Epidermal melanocyte (primary cell): ENCODE measurements around the gene SLC44A5.
"Not testable (repeated sequence)": the region's sequence is repeated elsewhere in the genome, so short reads cannot be mapped to it uniquely, and the experiment has no call there.

Experiments
- DNase-seq: peaks from one replicate; pipeline ENCODE4 v3.0.0; 2011; ENCODE audit warnings: low spot score; ENCODE audit not compliant: insufficient read length

The SLC44A5 gene

GRCh38 chr1:75522389-75522788 is 88.5 kb downstream of the SLC44A5 start:
- DNase-seq = no peak

- no peak for DNase-seq
These were observed 89.3 kb downstream of the SLC44A5 start for GRCh38 chr1:75521658-75522057.

- DNase-seq = no peak
These were observed 89.9 kb downstream of the SLC44A5 start for GRCh38 chr1:75520862-75521475.

- no peak for DNase-seq
These were observed 91.1 kb downstream of the SLC44A5 start for GRCh38 chr1:75519651-75520427.

GRCh38 chr1:75518686-75519085 is 92.2 kb downstream of the SLC44A5 start:
- DNase-seq = no peak

- no peak for DNase-seq
These were observed 96.6 kb downstream of the SLC44A5 start for GRCh38 chr1:75514270-75514669.

GRCh38 chr1:75506976-75507375 is 103.9 kb downstream of the SLC44A5 start:
- no peak for DNase-seq

- no peak for DNase-seq
These were observed 107.5 kb downstream of the SLC44A5 start for GRCh38 chr1:75503221-75503974.

GRCh38 chr1:75502776-75503175 is 108.1 kb downstream of the SLC44A5 start:
- DNase-seq = no peak

GRCh38 chr1:75501577-75502295 is 109.2 kb downstream of the SLC44A5 start:
- no peak for DNase-seq

GRCh38 chr1:75492011-75492410 is 118.9 kb downstream of the SLC44A5 start:
- DNase-seq = no peak

GRCh38 chr1:75487399-75487798 is 123.5 kb downstream of the SLC44A5 start:
- no peak for DNase-seq

GRCh38 chr1:75484789-75485188 is 126.1 kb downstream of the SLC44A5 start:
- DNase-seq = no peak

GRCh38 chr1:75482951-75483350 is 128.0 kb downstream of the SLC44A5 start:
- no peak for DNase-seq

GRCh38 chr1:75476486-75476885 is 134.4 kb downstream of the SLC44A5 start:
- not testable (repeated sequence) for DNase-seq

GRCh38 chr1:75475696-75476095 is 135.2 kb downstream of the SLC44A5 start:
- DNase-seq = no peak

GRCh38 chr1:75472971-75473603 is 137.8 kb downstream of the SLC44A5 start:
- DNase-seq = no peak

- no peak for DNase-seq
These were observed 138.6 kb downstream of the SLC44A5 start for GRCh38 chr1:75472089-75472970.

- no peak for DNase-seq
These were observed 139.7 kb downstream of the SLC44A5 start for GRCh38 chr1:75471252-75471651.

GRCh38 chr1:75470448-75470847 is 140.5 kb downstream of the SLC44A5 start:
- no peak for DNase-seq
